Mesendoderm (in vitro differentiated cells): Measurements from ENCODE around the gene POR.
"Not testable (repeated sequence)": the region's sequence is repeated elsewhere in the genome, so short reads cannot be mapped to it uniquely, and the experiment has no call there.

Source experiments
- DNase-seq: peaks from one replicate; pipeline ENCODE4 v3.0.0; 2013
- H2AK5ac ChIP-seq: 2 replicates; pipeline ENCODE4 v1.6.1; 2013; ENCODE audit warnings: low read length, inconsistent platforms
- H2BK120ac ChIP-seq: 2 replicates; pipeline ENCODE4 v1.6.1; 2013; ENCODE audit warnings: low read depth, mild to moderate bottlenecking, low read length, moderate library complexity, mixed read lengths
- H2BK15ac ChIP-seq: replicated peaks from 2 replicates; pipeline ENCODE4 v1.6.1; 2013; ENCODE audit warnings: low read depth, mild to moderate bottlenecking, moderate library complexity
- H2BK5ac ChIP-seq: 2 replicates; pipeline ENCODE4 v1.6.1; 2013; ENCODE audit warnings: low read length, inconsistent platforms
- H3K18ac ChIP-seq: 2 replicates; pipeline ENCODE4 v1.6.1; 2013; ENCODE audit warnings: mild to moderate bottlenecking, low read length, mixed read lengths
- H3K23ac ChIP-seq: one replicate; pipeline ENCODE4 v1.6.1; 2013; ENCODE audit warnings: low read length
- H3K27ac ChIP-seq: 2 replicates; pipeline ENCODE4 v1.5.1; 2013; ENCODE audit warnings: low read depth, mild to moderate bottlenecking, inconsistent platforms, low read length, moderate library complexity
- H3K27me3 ChIP-seq: 2 replicates; pipeline ENCODE4 v1.6.1; 2013; ENCODE audit warnings: low read length, control low read depth, mild to moderate bottlenecking, inconsistent platforms; ENCODE audit not compliant: insufficient read depth, poor library complexity
- H3K36me3 ChIP-seq: 2 replicates; pipeline ENCODE4 v1.6.1; 2013; ENCODE audit warnings: low read length, inconsistent platforms; ENCODE audit not compliant: control insufficient read depth, insufficient read depth
- H3K4ac ChIP-seq: one replicate; pipeline ENCODE4 v1.6.1; 2013; ENCODE audit warnings: low read depth, mild to moderate bottlenecking, low read length, moderate library complexity
- H3K4me1 ChIP-seq: 2 replicates; pipeline ENCODE4 v1.6.1; 2013; ENCODE audit warnings: low read depth, low read length, inconsistent platforms; ENCODE audit not compliant: control insufficient read depth
- H3K4me2 ChIP-seq: 2 replicates; pipeline ENCODE4 v1.6.1; 2013; ENCODE audit warnings: low read length
- H3K4me3 ChIP-seq: 2 replicates; pipeline ENCODE4 v1.5.1; 2013; ENCODE audit warnings: mild to moderate bottlenecking, low read length
- H3K56ac ChIP-seq: one replicate; pipeline ENCODE4 v1.6.1; 2013; ENCODE audit warnings: low read length
- H3K79me1 ChIP-seq: 2 replicates; pipeline ENCODE4 v1.6.1; 2013; ENCODE audit warnings: low read length, inconsistent platforms
- H3K79me2 ChIP-seq: 2 replicates; pipeline ENCODE4 v1.6.1; 2013; ENCODE audit warnings: mild to moderate bottlenecking, low read length; ENCODE audit not compliant: control insufficient read depth, insufficient read depth
- H3K9ac ChIP-seq: 2 replicates; pipeline ENCODE4 v1.6.1; 2013; ENCODE audit warnings: low read length, inconsistent platforms
- H4K5ac ChIP-seq: one replicate; pipeline ENCODE4 v1.6.1; 2013; ENCODE audit warnings: low read length
- H4K8ac ChIP-seq: one replicate; pipeline ENCODE4 v1.6.1; 2013; ENCODE audit warnings: low read depth, mild to moderate bottlenecking, control low read depth, low read length, moderate library complexity
- WGBS: extraction: QIAGEN DNeasy Blood & Tissue Kit; methylation state at CpG from one replicate; pipeline ENCODE4 v1.1.7; 2013; ENCODE audit warnings: low lambda C conversion rate, missing lambda C conversion rate; ENCODE audit not compliant: insufficient coverage; ENCODE audit errors: extremely low coverage; 5-methylcytosine and 5-hydroxymethylcytosine counted together

The POR gene

DNA sequence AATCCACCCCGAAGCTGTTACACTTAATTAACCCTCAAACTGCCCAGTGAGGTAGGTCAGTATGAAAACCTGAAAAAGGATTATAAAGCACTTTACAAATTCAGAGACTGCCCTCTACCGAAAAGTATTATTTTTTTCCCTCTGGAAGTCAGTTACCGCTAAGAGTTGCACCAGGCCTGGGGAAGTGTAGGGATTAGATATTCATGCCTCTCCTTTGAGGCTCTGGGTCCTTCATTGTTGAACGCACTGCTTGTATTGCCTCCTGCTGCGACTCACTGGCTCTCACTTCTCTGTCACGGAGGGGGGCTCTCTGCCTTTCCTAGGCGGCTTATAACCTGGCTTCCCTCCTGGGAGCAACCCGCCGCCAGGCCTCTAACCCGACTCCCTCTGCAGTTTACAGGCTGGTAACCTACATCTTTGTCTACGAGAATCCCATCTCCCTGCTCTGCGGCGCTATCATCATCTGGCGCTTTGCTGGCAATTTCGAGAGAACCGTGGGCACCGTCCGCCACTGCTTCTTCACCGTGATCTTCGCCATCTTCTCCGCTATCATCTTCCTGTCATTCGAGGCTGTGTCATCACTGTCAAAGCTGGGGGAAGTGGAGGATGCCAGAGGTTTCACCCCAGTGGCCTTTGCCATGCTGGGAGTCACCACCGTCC lies 33.4 kb upstream of the POR start:
- Histone ChIP-seq H3K79me2 (peaks cover 6% of the 10 kb centered on the region), H3K18ac (no peak overlapping the region), H3K4me1 (peaks cover 3% of the 10 kb centered on the region), H3K56ac (peak overlapping the region; percentile 52), H3K4me3 (no peak overlapping the region), H3K9ac (no peak overlapping the region), H2AK5ac (no peak overlapping the region), H2BK15ac (no peak overlapping the region), H2BK5ac (no peak overlapping the region), H4K8ac (no peak overlapping the region), H3K79me1 (peaks cover 13% of the 10 kb centered on the region), H3K27ac (no peak overlapping the region), H3K27me3 (no peaks in the 10 kb centered on the region), H4K5ac (no peak overlapping the region), H3K23ac (no peak overlapping the region), H3K36me3 (peaks cover 14% of the 10 kb centered on the region), H2BK120ac (no peak overlapping the region), H3K4ac (no peak overlapping the region), H3K4me2 (no peak overlapping the region)
- DNase-seq = peak; percentile 56
- WGBS = no CpG with 5 or more reads among the region's 23 CpGs

DNA sequence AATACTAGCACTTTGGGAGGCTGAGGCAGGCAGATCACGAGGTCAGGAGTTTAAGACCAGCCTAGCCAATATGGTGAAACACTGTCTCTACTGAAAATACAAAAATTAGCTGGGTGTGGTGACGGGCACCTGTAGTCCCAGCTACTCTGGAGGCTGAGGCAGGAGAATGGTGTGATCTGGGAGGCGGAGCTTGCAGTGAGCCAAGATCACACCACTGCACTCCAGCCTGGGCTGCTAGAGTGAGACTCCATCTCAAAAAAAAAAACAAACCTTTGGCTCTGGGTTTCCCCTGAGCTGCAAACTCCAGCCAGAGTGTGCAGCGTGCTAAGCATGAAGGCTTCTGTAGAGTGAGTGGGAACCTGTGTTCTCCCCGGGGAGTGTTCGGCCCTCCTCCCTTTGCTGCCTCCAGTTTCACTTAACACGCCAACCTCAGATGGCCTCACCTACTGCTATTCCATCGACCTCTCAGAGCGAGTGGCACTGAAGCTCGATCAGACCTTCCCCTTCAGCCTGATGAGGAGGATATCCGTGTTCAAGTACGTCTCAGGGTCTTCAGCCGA lies 31.6 kb upstream of the POR start:
- not testable (repeated sequence) for H3K4ac ChIP-seq

DNA sequence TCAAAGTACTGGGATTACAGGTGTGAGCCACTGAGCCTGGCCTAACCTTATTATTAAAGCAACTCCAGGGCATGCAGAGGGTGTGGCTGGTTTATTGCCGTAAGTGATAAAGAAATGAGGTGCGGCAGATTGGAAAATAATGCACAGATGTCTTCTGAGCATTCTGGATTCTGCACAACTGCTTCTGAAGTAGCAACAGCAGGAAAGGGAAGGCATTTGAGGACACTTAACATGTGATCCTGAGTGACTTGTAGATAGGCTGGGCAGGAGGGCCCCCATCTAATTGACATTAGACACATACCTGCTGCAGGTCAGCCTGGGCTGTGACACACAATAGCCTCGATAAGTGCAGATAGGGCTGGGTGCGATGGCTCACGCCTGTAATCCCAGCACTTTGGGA lies 30.5 kb upstream of the POR start:
- Histone ChIP-seq H3K36me3 (peaks cover 19% of the 10 kb centered on the region), H3K4me2 (no peak overlapping the region), H3K18ac (no peak overlapping the region), H3K79me2 (peaks cover 3% of the 10 kb centered on the region), H3K27me3 (no peaks in the 10 kb centered on the region), H3K79me1 (peaks cover 10% of the 10 kb centered on the region), H2BK5ac (no peak overlapping the region), H3K27ac (no peak overlapping the region), H2BK15ac (no peak overlapping the region), H4K5ac (no peak overlapping the region), H4K8ac (no peak overlapping the region), H3K23ac (no peak overlapping the region), H2BK120ac (no peak overlapping the region), H3K4me1 (no peaks in the 10 kb centered on the region), H2AK5ac (no peak overlapping the region), H3K9ac (no peak overlapping the region), H3K4ac (no peak overlapping the region), H3K56ac (no peak overlapping the region), H3K4me3 (no peak overlapping the region)
- DNase-seq = no peak
- WGBS = no CpG with 5 or more reads among the region's 5 CpGs

More for the DNA sequence above, 31.6 kb upstream of the POR start:
- DNase-seq, H3K9ac ChIP-seq, H3K23ac ChIP-seq, H3K79me2 ChIP-seq, H2AK5ac ChIP-seq, H2BK5ac ChIP-seq, H3K4me2 ChIP-seq, H2BK120ac ChIP-seq, H3K4me1 ChIP-seq, H3K56ac ChIP-seq, H4K5ac ChIP-seq, H3K27me3 ChIP-seq, H2BK15ac ChIP-seq, H3K18ac ChIP-seq, H3K4me3 ChIP-seq, H4K8ac ChIP-seq, H3K27ac ChIP-seq: not testable (repeated sequence)
- no CpG with 5 or more reads among the region's 13 CpGs for WGBS
- Histone ChIP-seq H3K79me1 (peaks cover 13% of the 10 kb centered on the region), H3K36me3 (peaks cover 17% of the 10 kb centered on the region)

DNA sequence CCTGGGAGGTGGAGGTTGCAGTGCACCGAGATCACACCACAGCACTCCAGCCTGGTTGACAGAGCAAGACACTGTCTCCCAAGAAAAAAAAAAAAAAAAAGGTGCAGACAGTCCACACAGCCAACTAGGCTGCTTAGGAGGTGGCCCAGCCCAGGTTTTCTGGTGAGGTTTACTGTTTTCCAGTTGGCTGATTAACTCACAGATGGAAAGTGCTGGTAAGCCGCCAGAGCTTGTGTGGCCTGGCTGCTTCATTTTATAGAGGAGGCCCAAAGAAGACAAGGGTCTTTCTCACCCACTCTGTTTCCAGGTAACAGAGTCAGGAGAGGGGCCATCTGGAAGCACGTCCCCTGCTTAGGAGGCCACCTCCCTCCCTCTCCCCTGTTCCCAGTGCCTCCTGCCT lies 29.9 kb upstream of the POR start:
- peaks cover 19% of the 10 kb centered on the region for H3K36me3 ChIP-seq
- no peak overlapping the region for H3K4me2 ChIP-seq
- H2BK120ac ChIP-seq = no peak overlapping the region
- H2BK5ac ChIP-seq = no peak overlapping the region
- no peak overlapping the region for H2AK5ac ChIP-seq
- H3K4ac ChIP-seq = no peak overlapping the region
- H3K56ac ChIP-seq = no peak overlapping the region
- H3K27ac ChIP-seq = no peak overlapping the region
- H3K79me2 ChIP-seq = no peaks in the 10 kb centered on the region
- H3K79me1 ChIP-seq = peaks cover 10% of the 10 kb centered on the region
- no peak overlapping the region for H2BK15ac ChIP-seq
- no peak for DNase-seq
- no peak overlapping the region for H3K18ac ChIP-seq
- WGBS = no CpG with 5 or more reads among the region's 3 CpGs
- no peak overlapping the region for H4K8ac ChIP-seq
- no peak overlapping the region for H4K5ac ChIP-seq
- H3K9ac ChIP-seq = no peak overlapping the region
- H3K23ac ChIP-seq = no peak overlapping the region
- no peaks in the 10 kb centered on the region for H3K27me3 ChIP-seq
- no peaks in the 10 kb centered on the region for H3K4me1 ChIP-seq
- H3K4me3 ChIP-seq = no peak overlapping the region

DNA sequence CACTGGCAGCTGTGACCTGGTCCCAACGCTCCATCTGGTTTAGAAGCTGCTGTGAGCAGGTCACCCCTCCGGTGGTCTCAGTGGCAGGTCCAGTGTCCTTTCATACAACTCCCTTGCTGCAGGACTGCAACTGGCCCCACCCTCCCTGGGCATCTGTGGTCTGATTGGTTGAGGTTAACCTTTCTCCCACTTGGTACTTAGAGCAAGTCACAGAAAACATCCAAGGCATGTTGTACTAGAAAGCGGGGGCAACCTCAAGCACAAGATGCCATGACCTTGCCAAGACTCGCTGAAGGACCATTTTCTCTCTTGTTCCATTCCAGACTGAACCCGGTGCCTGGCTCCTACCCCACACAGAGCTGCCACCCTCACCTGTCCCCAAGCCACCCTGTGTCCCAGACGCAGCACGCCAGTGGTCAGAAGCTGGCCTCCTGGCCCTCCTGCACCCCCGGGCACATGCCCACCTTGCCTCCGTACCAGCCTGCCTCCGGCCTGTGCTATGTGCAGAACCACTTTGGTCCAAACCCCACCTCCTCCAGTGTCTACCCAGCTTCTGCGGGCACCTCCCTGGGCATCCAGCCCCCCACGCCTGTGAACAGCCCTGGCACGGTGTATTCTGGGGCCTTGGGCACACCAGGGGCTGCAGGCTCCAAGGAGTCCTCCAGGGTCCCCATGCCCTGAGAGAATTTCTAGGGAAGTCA lies 27.1 kb upstream of the POR start:
- H3K4ac ChIP-seq = no peak overlapping the region
- no peak overlapping the region for H3K23ac ChIP-seq
- peaks cover 15% of the 10 kb centered on the region for H3K36me3 ChIP-seq
- peaks cover 4% of the 10 kb centered on the region for H3K79me1 ChIP-seq
- H3K56ac ChIP-seq = no peak overlapping the region
- no peak overlapping the region for H3K18ac ChIP-seq
- WGBS = no CpG with 5 or more reads among the region's 13 CpGs
- H3K27ac ChIP-seq = no peak overlapping the region
- H3K4me2 ChIP-seq = no peak overlapping the region
- H2AK5ac ChIP-seq = no peak overlapping the region
- no peaks in the 10 kb centered on the region for H3K4me1 ChIP-seq
- no peak overlapping the region for H2BK5ac ChIP-seq
- H3K27me3 ChIP-seq = no peaks in the 10 kb centered on the region
- no peak overlapping the region for H3K4me3 ChIP-seq
- no peak overlapping the region for H3K9ac ChIP-seq
- no peak for DNase-seq
- no peak overlapping the region for H4K8ac ChIP-seq
- no peak overlapping the region for H2BK15ac ChIP-seq
- H3K79me2 ChIP-seq = no peaks in the 10 kb centered on the region
- no peak overlapping the region for H4K5ac ChIP-seq
- H2BK120ac ChIP-seq = no peak overlapping the region
